ENCODE measurements around the gene MAP7. TPM values are rescaled to one million over a fixed set of nuclear protein-coding genes. Genes with fewer than 3 reads are reported as not detected.
"Not testable (repeated sequence)": the region's sequence is repeated elsewhere in the genome, so short reads cannot be mapped to it uniquely, and the experiment has no call there.

The MAP7 gene
- total RNA-seq, 5 donors from 2014 or later (not counting 1 experiment from before 2014, with no cell fraction given), result 0.33 to 0.73 (median 0.57) TPM

- Mint-ChIP-seq H3K4me1 (no peaks in the 10 kb centered on the region), H3K27ac (no peak overlapping the region), H3K36me3 (no peaks in the 10 kb centered on the region), H3K27me3 (peaks cover 4 to 7% of the 10 kb centered on the region in 2 donors), H3K9me3 (no peaks in the 10 kb centered on the region), H3K4me3 (no peak overlapping the region)
- POLR2A ChIA-PET, result interaction anchor here in 1 of 2 donors (0.6 kb wide), 1 partner anchor 20 kb away, joined by 4 read pairs; the partner anchor contains the start of gene BCLAF1
- no peak overlapping the region for H3K4me3 ChIP-seq (ENCODE audit: control insufficient read depth in 1 of 2, extremely low read depth in 1 of 2, low read length in 1 of 2)
- CTCF ChIA-PET, result no interaction called here
- H3K4me1 ChIP-seq (ENCODE audit: control insufficient read depth in 1 of 2, extremely low read depth in 1 of 2, insufficient read depth in 2 of 2, low read length in 2 of 2), result no peaks in the 10 kb centered on the region
- DNase-seq, result no peak
- no peaks in the 10 kb centered on the region for H3K36me3 ChIP-seq (ENCODE audit: control insufficient read depth in 2 of 2, extremely low read depth in 1 of 2, insufficient read depth in 1 of 2, low read length in 1 of 2)
- no peaks in the 10 kb centered on the region for H3K27me3 ChIP-seq (replicated peaks in 1 of 2; ENCODE audit: control insufficient read depth in 2 of 2, extremely low read depth in 1 of 2, insufficient read depth in 2 of 2, low read length in 1 of 2)
- ATAC-seq (replicated peaks in 1 of 4), result no peak
- no peaks in the 10 kb centered on the region for H3K9me3 ChIP-seq
- WGBS (ENCODE audit: insufficient coverage), result no CpG with 5 or more reads among the region's 1 CpG
- no peak overlapping the region for H3K27ac ChIP-seq (ENCODE audit: low read length)
Observed at GRCh38 chr6:136309729-136310311, 240.4 kb downstream of the MAP7 start.

DNA sequence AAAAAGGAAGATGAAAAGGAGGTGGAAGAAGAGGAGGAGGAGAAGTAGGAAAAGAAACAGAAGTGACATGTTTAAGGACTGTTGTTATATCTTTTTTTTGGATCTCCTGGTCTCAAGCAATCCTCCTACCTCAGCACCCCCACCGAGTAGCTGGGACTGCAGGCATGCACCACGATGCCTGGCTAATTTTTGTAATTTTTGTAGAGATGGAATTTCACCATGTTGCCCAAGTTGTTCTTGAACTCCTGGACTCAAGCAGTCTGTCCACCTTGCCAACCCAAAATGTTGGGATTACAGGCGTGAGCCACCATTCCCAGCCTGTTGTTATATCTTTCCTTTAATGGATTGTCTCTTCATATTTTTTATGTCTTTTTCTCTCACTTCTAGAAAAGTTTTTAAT is 241.1 kb downstream of the MAP7 start:
- POLR2A ChIA-PET, result no interaction called here
- H3K4me3 ChIP-seq (ENCODE audit: control insufficient read depth in 1 of 2, extremely low read depth in 1 of 2, low read length in 1 of 2), result no peak overlapping the region
- Mint-ChIP-seq H3K9me3 (no peaks in the 10 kb centered on the region), H3K36me3 (no peaks in the 10 kb centered on the region), H3K27me3 (peaks cover 3 to 4% of the 10 kb centered on the region in 2 donors), H3K27ac (no peak overlapping the region), H3K4me3 (no peak overlapping the region), H3K4me1 (no peaks in the 10 kb centered on the region)
- CTCF ChIA-PET, result interaction anchor here (0.6 to 1.4 kb wide), 2 partner anchors 8 to 9 kb away, joined by 3 to 6 read pairs; no protein-coding TSS in a partner anchor
- H3K9me3 ChIP-seq, result no peaks in the 10 kb centered on the region
- H3K27ac ChIP-seq (ENCODE audit: low read length), result no peak overlapping the region
- H3K36me3 ChIP-seq (ENCODE audit: control insufficient read depth in 2 of 2, extremely low read depth in 1 of 2, insufficient read depth in 1 of 2, low read length in 1 of 2), result no peaks in the 10 kb centered on the region
- no CpG with 5 or more reads among the region's 3 CpGs for WGBS (ENCODE audit: insufficient coverage)
- DNase-seq (no peak), ATAC-seq (replicated peaks in 1 of 4) (no peak)
- H3K27me3 ChIP-seq (replicated peaks in 1 of 2; ENCODE audit: control insufficient read depth in 2 of 2, extremely low read depth in 1 of 2, insufficient read depth in 2 of 2, low read length in 1 of 2), result no peaks in the 10 kb centered on the region
- H3K4me1 ChIP-seq (ENCODE audit: control insufficient read depth in 1 of 2, extremely low read depth in 1 of 2, insufficient read depth in 2 of 2, low read length in 2 of 2), result no peaks in the 10 kb centered on the region

DNA sequence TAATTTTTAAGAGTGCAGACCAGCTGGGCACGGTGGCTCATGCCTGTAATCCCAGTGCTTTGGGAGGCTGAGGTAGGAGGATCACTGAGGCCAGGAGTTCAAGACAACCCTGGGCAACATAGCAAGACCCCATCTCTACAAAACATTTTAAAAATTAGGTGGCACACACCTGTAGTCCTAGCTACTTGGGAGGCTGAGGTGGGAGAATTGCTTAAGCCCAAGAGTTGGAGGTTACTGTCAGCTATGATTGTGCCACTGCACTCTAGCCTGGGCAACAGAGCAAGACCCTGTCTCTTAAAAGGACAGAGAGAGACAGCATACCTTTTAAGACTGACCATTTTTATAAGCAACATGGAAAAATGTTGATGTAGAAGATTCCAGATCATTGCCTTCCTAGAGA is 241.8 kb downstream of the MAP7 start:
- not testable (repeated sequence) for ATAC-seq (replicated peaks in 1 of 4); H3K36me3 Mint-ChIP-seq; H3K4me3 ChIP-seq (ENCODE audit: control insufficient read depth in 1 of 2, extremely low read depth in 1 of 2, low read length in 1 of 2); DNase-seq; H3K27ac Mint-ChIP-seq; H3K27me3 Mint-ChIP-seq; H3K4me3 Mint-ChIP-seq; H3K9me3 ChIP-seq; H3K27me3 ChIP-seq (replicated peaks in 1 of 2; ENCODE audit: control insufficient read depth in 2 of 2, extremely low read depth in 1 of 2, insufficient read depth in 2 of 2, low read length in 1 of 2); H3K4me1 ChIP-seq (ENCODE audit: control insufficient read depth in 1 of 2, extremely low read depth in 1 of 2, insufficient read depth in 2 of 2, low read length in 2 of 2); H3K36me3 ChIP-seq (ENCODE audit: control insufficient read depth in 2 of 2, extremely low read depth in 1 of 2, insufficient read depth in 1 of 2, low read length in 1 of 2); H3K9me3 Mint-ChIP-seq; H3K27ac ChIP-seq (ENCODE audit: low read length); H3K4me1 Mint-ChIP-seq
- POLR2A ChIA-PET, result interaction anchor here in 1 of 2 donors (0.5 kb wide), 1 partner anchor 13 kb away, joined by 3 read pairs; no protein-coding TSS in a partner anchor
- CTCF ChIA-PET, result interaction anchor here (0.6 to 1.4 kb wide), 2 partner anchors 9 kb away, joined by 3 to 6 read pairs; no protein-coding TSS in a partner anchor
- WGBS (ENCODE audit: insufficient coverage), result no CpG with 5 or more reads among the region's 1 CpG

DNA sequence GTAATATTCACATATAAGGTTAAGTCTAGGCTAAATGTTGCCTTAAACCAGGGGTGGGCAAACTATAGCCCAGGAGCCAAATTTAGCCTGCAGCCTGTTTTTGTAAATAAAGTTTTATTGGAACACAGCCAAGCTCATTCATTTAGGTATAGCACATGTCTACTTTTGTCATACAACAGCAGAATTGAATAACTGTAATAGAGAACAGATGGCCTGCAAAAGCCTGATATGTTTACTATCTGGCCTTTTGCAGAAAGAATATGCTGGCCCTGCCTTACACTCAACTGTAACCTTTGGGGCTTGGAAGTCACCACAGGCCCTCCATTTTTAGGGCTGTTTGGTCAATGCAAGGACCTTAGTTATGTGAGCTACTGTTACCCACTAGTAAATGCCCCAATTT is 242.9 kb downstream of the MAP7 start:
- Mint-ChIP-seq H3K27me3 (peaks cover 0 to 6% of the 10 kb centered on the region in 2 donors), H3K4me1 (no peaks in the 10 kb centered on the region), H3K27ac (no peak overlapping the region), H3K9me3 (peaks cover 0 to 4% (median 0%) of the 10 kb centered on the region in 3 donors), H3K4me3 (no peak overlapping the region), H3K36me3 (no peaks in the 10 kb centered on the region)
- Histone ChIP-seq H3K27me3 (replicated peaks in 1 of 2; ENCODE audit: control insufficient read depth in 2 of 2, extremely low read depth in 1 of 2, insufficient read depth in 2 of 2, low read length in 1 of 2) (peaks cover 0 to 3% of the 10 kb centered on the region in 2 experiments), H3K4me3 (ENCODE audit: control insufficient read depth in 1 of 2, extremely low read depth in 1 of 2, low read length in 1 of 2) (no peak overlapping the region), H3K27ac (ENCODE audit: low read length) (no peak overlapping the region), H3K9me3 (no peaks in the 10 kb centered on the region), H3K4me1 (ENCODE audit: control insufficient read depth in 1 of 2, extremely low read depth in 1 of 2, insufficient read depth in 2 of 2, low read length in 2 of 2) (no peaks in the 10 kb centered on the region), H3K36me3 (ENCODE audit: control insufficient read depth in 2 of 2, extremely low read depth in 1 of 2, insufficient read depth in 1 of 2, low read length in 1 of 2) (no peaks in the 10 kb centered on the region)
- ChIA-PET POLR2A (no interaction called here), CTCF (interaction anchor here in 1 of 2 donors (0.7 kb wide), 1 partner anchor 54 kb away, joined by 3 read pairs; no protein-coding TSS in a partner anchor)
- no peak for DNase-seq
- no peak for ATAC-seq (replicated peaks in 1 of 4)

- DNase-seq (no peak), ATAC-seq (replicated peaks in 1 of 4) (no peak)
- H3K9me3 ChIP-seq, result no peaks in the 10 kb centered on the region
- no peaks in the 10 kb centered on the region for H3K4me1 Mint-ChIP-seq
- no peak overlapping the region for H3K27ac Mint-ChIP-seq
- WGBS (ENCODE audit: insufficient coverage), result no CpG with 5 or more reads among the region's 1 CpG
- H3K4me3 Mint-ChIP-seq, result no peak overlapping the region
- H3K4me3 ChIP-seq (ENCODE audit: control insufficient read depth in 1 of 2, extremely low read depth in 1 of 2, low read length in 1 of 2), result no peak overlapping the region
- peaks cover 0 to 4% (median 0%) of the 10 kb centered on the region in 3 donors for H3K9me3 Mint-ChIP-seq
- CTCF ChIA-PET, result no interaction called here
- H3K27ac ChIP-seq (ENCODE audit: low read length), result no peak overlapping the region
- H3K27me3 ChIP-seq (replicated peaks in 1 of 2; ENCODE audit: control insufficient read depth in 2 of 2, extremely low read depth in 1 of 2, insufficient read depth in 2 of 2, low read length in 1 of 2), result peaks cover 0 to 3% of the 10 kb centered on the region in 2 experiments
- peaks cover 0 to 4% of the 10 kb centered on the region in 2 donors for H3K27me3 Mint-ChIP-seq
- no peaks in the 10 kb centered on the region for H3K36me3 Mint-ChIP-seq
- no peaks in the 10 kb centered on the region for H3K4me1 ChIP-seq (ENCODE audit: control insufficient read depth in 1 of 2, extremely low read depth in 1 of 2, insufficient read depth in 2 of 2, low read length in 2 of 2)
- no peaks in the 10 kb centered on the region for H3K36me3 ChIP-seq (ENCODE audit: control insufficient read depth in 2 of 2, extremely low read depth in 1 of 2, insufficient read depth in 1 of 2, low read length in 1 of 2)
- POLR2A ChIA-PET, result no interaction called here
Observed at GRCh38 chr6:136306466-136306865, 243.8 kb downstream of the MAP7 start.

DNA sequence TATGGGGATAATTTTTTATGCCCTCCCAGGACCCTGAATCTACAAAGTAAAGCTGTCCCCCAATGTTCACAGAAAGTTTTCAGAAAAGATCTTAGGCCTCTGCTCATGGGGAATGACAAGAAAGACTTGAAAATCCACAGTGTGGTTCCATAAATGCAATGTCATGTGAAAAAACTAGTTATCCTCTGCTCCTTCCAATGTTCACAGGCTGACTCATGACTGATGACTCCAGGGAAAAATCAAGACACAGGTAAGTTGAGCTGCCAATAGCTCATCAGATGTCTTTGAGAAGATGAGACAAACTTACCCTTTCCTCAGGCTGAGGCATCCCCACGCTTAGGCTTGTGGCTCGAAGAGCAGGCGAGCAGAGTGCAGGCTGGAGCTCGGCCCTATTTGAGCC is 245.8 kb downstream of the MAP7 start:
- DNase-seq, result no peak
- no peak overlapping the region for H3K4me3 Mint-ChIP-seq
- peaks cover 0 to 4% (median 0%) of the 10 kb centered on the region in 3 donors for H3K9me3 Mint-ChIP-seq
- H3K4me1 Mint-ChIP-seq, result no peaks in the 10 kb centered on the region
- H3K27me3 ChIP-seq (replicated peaks in 1 of 2; ENCODE audit: control insufficient read depth in 2 of 2, extremely low read depth in 1 of 2, insufficient read depth in 2 of 2, low read length in 1 of 2), result peaks cover 0 to 5% of the 10 kb centered on the region in 2 experiments
- no peak overlapping the region for H3K27ac ChIP-seq (ENCODE audit: low read length)
- no peaks in the 10 kb centered on the region for H3K9me3 ChIP-seq
- H3K4me3 ChIP-seq (ENCODE audit: control insufficient read depth in 1 of 2, extremely low read depth in 1 of 2, low read length in 1 of 2), result no peak overlapping the region
- H3K36me3 ChIP-seq (ENCODE audit: control insufficient read depth in 2 of 2, extremely low read depth in 1 of 2, insufficient read depth in 1 of 2, low read length in 1 of 2), result no peaks in the 10 kb centered on the region
- POLR2A ChIA-PET, result interaction anchor here in 1 of 2 donors (0.6 kb wide), 1 partner anchor 13 kb away, joined by 3 read pairs; no protein-coding TSS in a partner anchor
- 94% methylated on average over 4 of the region's 4 CpGs for WGBS (ENCODE audit: insufficient coverage)
- peaks cover 0 to 4% of the 10 kb centered on the region in 2 donors for H3K27me3 Mint-ChIP-seq
- H3K36me3 Mint-ChIP-seq, result no peaks in the 10 kb centered on the region
- H3K27ac Mint-ChIP-seq, result no peak overlapping the region
- no peak for ATAC-seq (replicated peaks in 1 of 4)
- CTCF ChIA-PET, result no interaction called here
- H3K4me1 ChIP-seq (ENCODE audit: control insufficient read depth in 1 of 2, extremely low read depth in 1 of 2, insufficient read depth in 2 of 2, low read length in 2 of 2), result no peaks in the 10 kb centered on the region

All from T-cell (primary cell).